MCF 10A (cell line): Measurements from ENCODE around the gene DCLK1. TPM values are rescaled to one million over a fixed set of nuclear protein-coding genes. Genes with fewer than 3 reads are reported as not detected.

Experiments used
- BruUV-seq: library from RNA; stranded (reverse); fragments of 400-500 nt; replicated peaks from 2 replicates; lab custom pipeline; 2021; lab: Mats Ljungman, UMichigan
- CTCF ChIA-PET: fragments of 300-600 bp; sonication (Branson Sonifier 250); formaldehyde crosslinking; extraction: SDS; loops from one replicate; lab custom pipeline; 2021; ENCODE audit warnings: antibody characterized with exemption, inconsistent platforms; lab: Yijun Ruan, JAX
- POLR2A ChIA-PET: fragments of 300-600, 350-650 bp; sonication (Branson Sonifier 250); formaldehyde crosslinking; extraction: SDS; loops from one replicate; lab custom pipeline; 2020; ENCODE audit warnings: antibody characterized with exemption, inconsistent platforms; lab: Yijun Ruan, JAX
- DNase-seq: peaks from one replicate; pipeline ENCODE4 v3.0.0-alpha.2; 2018; ENCODE audit not compliant: unreplicated experiment
- H3K27ac Mint-ChIP-seq: one replicate; pipeline ENCODE4 v1.8.0; 2022; ENCODE audit warnings: mild to moderate bottlenecking, low read depth, mixed read lengths; ENCODE audit not compliant: unreplicated experiment
- H3K27me3 Mint-ChIP-seq: one replicate; pipeline ENCODE4 v1.8.0; 2022; ENCODE audit warnings: mixed read lengths; ENCODE audit not compliant: insufficient read depth, unreplicated experiment
- H3K36me3 Mint-ChIP-seq: one replicate; pipeline ENCODE4 v1.8.0; 2022; ENCODE audit warnings: mild to moderate bottlenecking, moderate library complexity, mixed read lengths; ENCODE audit not compliant: insufficient read depth, unreplicated experiment
- H3K4me1 Mint-ChIP-seq: one replicate; pipeline ENCODE4 v1.8.0; 2022; ENCODE audit warnings: mixed read lengths; ENCODE audit not compliant: insufficient read depth, unreplicated experiment
- H3K4me3 Mint-ChIP-seq: one replicate; pipeline ENCODE4 v1.8.0; 2022; ENCODE audit warnings: mild to moderate bottlenecking, moderate library complexity, mixed read lengths; ENCODE audit not compliant: unreplicated experiment
- H3K9me3 Mint-ChIP-seq: one replicate; pipeline ENCODE4 v1.8.0; 2022; ENCODE audit warnings: mixed read lengths; ENCODE audit not compliant: unreplicated experiment
- CTCF ChIP-seq: fragments of 200-600 bp; IDR thresholded peaks from one replicate; pipeline ENCODE4 v1.8.0; 2022; ENCODE audit warnings: antibody characterized with exemption, mild to moderate bottlenecking; ENCODE audit not compliant: unreplicated experiment
- intact Hi-C: fragments of 100-400 bp; cut with micrococcal nuclease; formaldehyde crosslinking; loops from 2 replicates; pipeline ENCODE4 v1.14.1; 2022
- total RNA-seq: library from RNA; stranded (reverse); gene quantifications from 2 replicates; pipeline ENCODE4 v1.2.3, GENCODE V29; 2022

Gene DCLK1
- total RNA-seq, 1 experiment from 2014 or later = 0.44 TPM

GRCh38 chr13:35830850-35831450 is 300.2 kb downstream of the DCLK1 start:
- intact Hi-C loops = no loop called here
- H3K4me3 Mint-ChIP-seq = no peak overlapping the region
- ChIA-PET POLR2A (interaction anchor here (0.6 kb wide), 1 partner anchor 10 kb away, joined by 3 read pairs; no protein-coding TSS in a partner anchor), CTCF (interaction anchor here (0.7 to 1.4 kb wide), 5 partner anchors 12 to 652 kb away, joined by 3 to 8 read pairs (median 3); no protein-coding TSS in a partner anchor)
- no peak for TF ChIP-seq CTCF
- no peaks in the 10 kb centered on the region for H3K27me3 Mint-ChIP-seq
- no peaks in the 10 kb centered on the region for H3K9me3 Mint-ChIP-seq
- no peaks in the 10 kb centered on the region for H3K36me3 Mint-ChIP-seq
- H3K4me1 Mint-ChIP-seq = no peaks in the 10 kb centered on the region
- BruUV-seq = no TSS peak
- H3K27ac Mint-ChIP-seq = no peak overlapping the region
- DNase-seq = no peak

DNA sequence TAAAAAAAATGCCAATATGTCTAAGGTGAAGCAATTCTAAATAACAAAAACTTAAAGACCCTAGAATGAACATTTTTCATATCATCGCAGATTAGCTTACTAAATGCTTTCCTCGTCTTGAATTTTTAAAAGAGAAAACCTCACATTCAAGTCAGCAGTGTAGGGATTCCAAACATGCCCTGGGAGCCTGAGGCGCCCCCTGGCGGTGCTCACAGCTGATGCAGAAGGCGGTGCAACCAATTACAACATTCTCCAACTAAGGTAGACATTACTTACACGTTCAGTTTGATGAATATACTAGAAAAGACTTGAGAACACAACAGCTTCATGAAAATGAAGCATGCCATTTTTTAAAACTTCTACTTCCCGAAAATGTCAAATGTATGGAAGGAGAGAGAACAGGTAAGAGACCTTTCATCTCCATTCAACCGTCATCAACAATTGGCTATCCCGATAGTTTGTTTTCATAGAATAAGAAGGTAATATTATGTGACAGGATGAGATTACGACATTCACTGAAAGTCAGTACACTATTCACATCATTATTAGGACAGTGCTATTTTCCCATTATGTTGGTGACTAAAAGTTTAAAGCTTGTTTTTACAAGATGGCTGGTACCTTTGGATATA is 304.4 kb downstream of the DCLK1 start:
- intact Hi-C loops = no loop called here

DNA sequence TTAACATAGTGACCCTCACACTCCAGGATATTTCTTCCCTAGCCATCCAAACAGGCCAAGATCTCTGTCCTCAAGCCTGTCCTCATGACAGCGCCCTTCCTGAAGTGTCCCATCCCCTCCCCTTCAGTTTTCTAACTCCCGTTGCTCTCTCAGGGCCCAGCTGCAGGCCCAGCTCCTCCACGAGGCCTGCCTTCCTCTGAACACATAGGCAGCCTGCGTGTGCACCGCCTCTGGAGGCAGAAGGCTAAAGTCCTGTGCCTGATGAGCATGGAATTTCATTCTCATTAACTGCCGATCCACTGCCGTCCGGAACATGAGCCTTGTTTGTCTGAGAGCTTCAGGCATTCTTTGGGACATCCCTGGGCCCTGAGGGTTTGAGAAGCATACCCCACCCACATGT is 306.4 kb downstream of the DCLK1 start:
- Mint-ChIP-seq H3K9me3 (no peaks in the 10 kb centered on the region), H3K27me3 (no peaks in the 10 kb centered on the region)
- POLR2A ChIA-PET = no interaction called here

More for the DNA sequence above, 304.4 kb downstream of the DCLK1 start:
- no peak overlapping the region for H3K4me3 Mint-ChIP-seq
- H3K36me3 Mint-ChIP-seq = no peaks in the 10 kb centered on the region
- no peaks in the 10 kb centered on the region for H3K4me1 Mint-ChIP-seq
- H3K27ac Mint-ChIP-seq = no peak overlapping the region
- CTCF ChIA-PET = interaction anchor here (0.6 to 1.2 kb wide), 2 partner anchors 8 to 35 kb away, joined by 3 read pairs; no protein-coding TSS in a partner anchor
- no peak for TF ChIP-seq CTCF
- POLR2A ChIA-PET = no interaction called here
- H3K27me3 Mint-ChIP-seq = no peaks in the 10 kb centered on the region
- DNase-seq = no peak
- no peaks in the 10 kb centered on the region for H3K9me3 Mint-ChIP-seq
- no TSS peak for BruUV-seq

More for the DNA sequence above, 306.4 kb downstream of the DCLK1 start:
- BruUV-seq = no TSS peak
- CTCF ChIA-PET = interaction anchor here (0.9 kb wide), 1 partner anchor 999 kb away, joined by 5 read pairs; no protein-coding TSS in a partner anchor
- no peak for TF ChIP-seq CTCF
- H3K4me3 Mint-ChIP-seq = no peak overlapping the region
- H3K36me3 Mint-ChIP-seq = no peaks in the 10 kb centered on the region
- intact Hi-C loops = no loop called here
- no peaks in the 10 kb centered on the region for H3K4me1 Mint-ChIP-seq
- no peak overlapping the region for H3K27ac Mint-ChIP-seq
- no peak for DNase-seq
